ENCODE measurements around the gene RAB38. TPM values are rescaled to one million over a fixed set of nuclear protein-coding genes. Genes with fewer than 3 reads are reported as not detected.

The RAB38 gene
- total and polyA plus RNA-seq, 2 experiments from 2014 or later, result 8.8 to 14.2 TPM

GRCh38 chr11:88208745-88209144 is 33.5 kb upstream of the RAB38 start:
- ATAC-seq, result no peak
- Histone ChIP-seq H3K4me1 (ENCODE audit: insufficient read depth) (no peaks in the 10 kb centered on the region), H3K79me2 (replicated peaks; ENCODE audit: insufficient read depth) (no peaks in the 10 kb centered on the region), H3K36me3 (ENCODE audit: insufficient read depth) (no peaks in the 10 kb centered on the region; the same call in 1 of the 2 replicates), H4K20me1 (replicated peaks; ENCODE audit: insufficient read depth) (no peaks in the 10 kb centered on the region), H3K4me3 (no peak overlapping the region), H3K4me2 (no peak overlapping the region), H2AFZ (no peak overlapping the region), H3F3A (replicated peaks; ENCODE audit: low read depth) (no peaks in the 10 kb centered on the region), H3K9me2 (ENCODE audit: insufficient read depth) (peaks cover 3% of the 10 kb centered on the region; the same call in 1 of the 2 replicates), H3K27me3 (ENCODE audit: insufficient read depth) (no peaks in the 10 kb centered on the region), H3K27ac (ENCODE audit: low read depth) (no peak overlapping the region)
- no peak overlapping the region for H3K27ac Mint-ChIP-seq
- no peak for DNase-seq (ENCODE audit: low spot score)
- H3K4me1 Mint-ChIP-seq, result peaks cover 9% of the 10 kb centered on the region
- H3K4me3 Mint-ChIP-seq, result no peak overlapping the region
- no peaks in the 10 kb centered on the region for H3K9me3 Mint-ChIP-seq
- TF ChIP-seq ZNF114 (CRISPR knock-in tag; IDR thresholded peaks at IDR 0.05) (no peak), ETS1 (IDR thresholded peaks at IDR 0.05) (no peak), POLR2AphosphoS5 (IDR thresholded peaks at IDR 0.05; ENCODE audit: low read depth) (no peak), ZNF462 (CRISPR knock-in tag; IDR thresholded peaks at IDR 0.05) (no peak), ZNF331 (CRISPR knock-in tag; IDR thresholded peaks at IDR 0.05; ENCODE audit: low read depth) (no peak), EZH2phosphoT487 (IDR thresholded peaks at IDR 0.05; ENCODE audit: unreplicated experiment) (no peak), JUNB (IDR thresholded peaks at IDR 0.05; ENCODE audit: unreplicated experiment) (no peak), CREB1 (CRISPR knock-in tag; IDR thresholded peaks at IDR 0.05; ENCODE audit: low read depth) (no peak), NANOG (IDR thresholded peaks at IDR 0.05; ENCODE audit: borderline replicate concordance) (no peak), REST (IDR thresholded peaks at IDR 0.05; ENCODE audit: unreplicated experiment) (no peak), EZH2 (IDR thresholded peaks at IDR 0.05; ENCODE audit: low read depth, unreplicated experiment) (no peak), STAT1 (IDR thresholded peaks at IDR 0.05; ENCODE audit: unreplicated experiment) (no peak), CTCF (conservative IDR thresholded peaks at IDR 0.05; ENCODE audit: low read depth in 2 of 2) (no peak)
- peaks cover 5% of the 10 kb centered on the region; the same call in 1 of the 3 replicates for H3K36me3 Mint-ChIP-seq (ENCODE audit: low read depth)
- H3K27me3 Mint-ChIP-seq (ENCODE audit: insufficient read depth, low read depth, poor library complexity), result no peaks in the 10 kb centered on the region

Measured in GM23338 (cell line).